ENCODE measurements around the gene PF4V1.

Gene PF4V1

GRCh38 chr4:73847526-73848182 lies 5.4 kb upstream of the PF4V1 start:
- peak; percentile 60 for DNase-seq

GRCh38 chr4:73848183-73848777 lies 4.8 kb upstream of the PF4V1 start:
- no peak for DNase-seq

GRCh38 chr4:73850261-73850970 lies 2.7 kb upstream of the PF4V1 start:
- DNase-seq = no peak

DNA sequence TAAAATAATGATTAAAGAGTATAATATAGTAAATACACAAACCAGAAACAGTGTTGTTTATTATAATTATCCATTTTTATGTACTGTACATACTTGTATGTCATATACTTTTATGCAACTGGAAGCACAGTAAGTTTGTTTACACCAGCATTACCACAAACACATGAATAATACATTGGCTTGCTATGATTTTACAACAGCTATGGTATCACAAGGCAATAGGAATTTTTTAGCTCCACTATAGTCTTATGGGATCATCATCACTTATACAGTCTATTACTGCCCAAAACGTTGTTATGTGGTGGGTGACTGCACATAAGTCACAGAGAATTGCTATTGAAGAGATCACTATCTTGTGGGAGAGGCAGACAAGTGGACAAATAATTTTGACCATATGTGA lies 1.8 kb upstream of the PF4V1 start:
- no peak for DNase-seq

DNA sequence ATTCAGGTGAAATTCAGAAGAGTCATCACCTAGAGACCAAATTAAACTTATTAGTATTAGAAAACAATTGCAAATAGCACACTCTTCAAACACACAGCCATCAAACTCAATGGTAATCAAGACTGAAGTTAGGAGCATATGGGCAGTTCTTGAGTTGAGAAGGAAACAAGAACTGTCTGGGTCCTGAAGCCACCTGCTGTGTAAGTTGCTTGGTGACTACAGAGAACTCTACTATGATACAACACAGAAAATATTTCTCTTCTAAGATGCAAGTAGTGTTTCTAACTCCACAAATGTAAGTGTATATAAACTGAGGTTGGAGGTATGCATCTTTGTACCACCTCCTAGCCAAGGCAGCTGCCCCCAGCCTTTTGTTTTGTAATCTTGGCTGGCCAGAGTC lies 325 bp upstream of the PF4V1 start:
- no peak for DNase-seq

DNA sequence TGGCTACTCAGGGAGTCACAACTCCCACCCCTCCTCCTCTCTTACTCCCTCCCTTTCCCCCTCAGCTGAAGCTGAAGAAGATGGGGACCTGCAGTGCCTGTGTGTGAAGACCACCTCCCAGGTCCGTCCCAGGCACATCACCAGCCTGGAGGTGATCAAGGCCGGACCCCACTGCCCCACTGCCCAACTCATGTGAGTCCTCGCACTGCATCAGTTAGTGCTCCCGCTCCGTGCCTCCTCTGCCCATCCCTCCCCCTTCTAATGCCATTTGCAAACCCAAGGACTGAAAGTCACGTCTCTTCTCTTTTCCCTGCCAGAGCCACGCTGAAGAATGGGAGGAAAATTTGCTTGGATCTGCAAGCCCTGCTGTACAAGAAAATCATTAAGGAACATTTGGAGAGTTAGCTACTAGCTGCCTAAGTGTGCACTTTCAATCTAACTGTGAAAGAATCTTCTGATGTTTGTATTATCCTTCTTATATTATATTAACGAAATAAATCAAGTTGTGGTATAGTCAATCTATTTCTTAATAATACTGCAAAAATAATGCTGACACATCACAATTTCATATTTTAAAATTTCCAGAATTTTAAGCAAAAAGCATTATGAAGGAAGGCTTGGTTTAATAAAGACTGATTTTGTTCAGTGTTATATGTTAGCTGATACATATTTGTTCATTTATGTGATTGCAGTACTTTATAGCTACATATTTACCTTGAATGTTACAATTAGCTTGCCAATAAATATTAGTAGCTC lies 800 bp downstream of the PF4V1 start:
- no peak for DNase-seq

DNA sequence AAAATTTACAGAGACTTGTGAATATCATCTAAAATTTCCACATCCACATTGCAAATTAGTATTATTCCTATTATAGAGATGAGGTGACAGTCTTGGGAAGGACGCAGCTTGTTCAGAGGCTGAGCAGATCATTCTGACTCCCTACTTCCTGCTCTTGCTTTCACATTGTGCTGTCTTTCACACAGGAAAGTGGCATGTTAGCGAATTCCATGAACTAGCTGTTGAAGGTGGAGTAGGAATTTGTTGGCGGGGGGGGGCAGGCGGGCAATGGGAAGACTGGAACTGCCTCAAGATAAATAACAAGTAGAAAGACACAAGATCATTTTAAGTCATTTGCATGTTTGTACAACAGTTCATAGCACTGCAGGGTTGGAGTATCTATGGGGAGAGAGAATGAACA lies 2.3 kb downstream of the PF4V1 start:
- DNase-seq = no peak

DNA sequence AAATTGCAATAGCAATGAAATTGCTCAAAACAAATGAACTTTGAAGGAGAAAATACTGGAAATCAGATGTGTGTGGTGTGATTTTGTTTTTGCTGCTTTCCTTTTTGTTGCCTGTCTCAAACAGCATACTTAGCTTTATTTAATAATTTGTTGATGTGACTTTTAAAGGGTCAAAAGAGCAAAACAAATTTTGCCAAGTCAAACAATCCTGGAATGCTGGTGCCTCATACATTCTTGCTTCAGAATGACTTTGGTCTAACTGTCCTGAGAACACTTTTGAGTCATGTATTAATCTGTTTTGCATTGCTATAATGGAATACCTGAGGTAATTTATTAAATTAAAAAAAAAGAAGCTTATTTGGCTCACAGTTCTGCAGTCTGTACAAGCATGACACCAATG lies 3.4 kb downstream of the PF4V1 start:
- DNase-seq = no peak

DNA sequence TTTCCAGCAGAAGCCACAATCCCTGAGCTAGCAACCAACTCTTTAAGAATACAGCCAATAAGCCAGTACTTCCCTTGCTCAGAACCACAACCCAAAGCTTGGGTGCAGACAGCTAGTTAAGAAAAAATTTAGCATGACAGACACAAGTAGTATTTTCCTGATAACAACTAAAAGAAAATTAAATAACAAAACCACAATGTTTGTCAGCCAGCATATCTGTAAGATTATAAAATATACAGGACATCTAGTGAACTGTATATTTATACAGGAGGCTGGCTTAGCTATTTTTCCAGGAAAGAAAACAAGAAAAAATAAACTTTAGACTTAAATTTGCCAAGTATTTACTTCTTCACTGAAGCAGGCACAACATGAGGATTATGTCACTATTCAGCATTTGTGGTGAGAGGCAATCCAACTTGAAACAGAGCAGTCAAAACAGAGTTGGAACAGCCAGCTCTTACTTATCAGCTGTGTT lies 6.6 kb downstream of the PF4V1 start:
- no peak for DNase-seq

- DNase-seq = no peak
Observed at GRCh38 chr4:73860181-73860580, 7.1 kb downstream of the PF4V1 start.

DNA sequence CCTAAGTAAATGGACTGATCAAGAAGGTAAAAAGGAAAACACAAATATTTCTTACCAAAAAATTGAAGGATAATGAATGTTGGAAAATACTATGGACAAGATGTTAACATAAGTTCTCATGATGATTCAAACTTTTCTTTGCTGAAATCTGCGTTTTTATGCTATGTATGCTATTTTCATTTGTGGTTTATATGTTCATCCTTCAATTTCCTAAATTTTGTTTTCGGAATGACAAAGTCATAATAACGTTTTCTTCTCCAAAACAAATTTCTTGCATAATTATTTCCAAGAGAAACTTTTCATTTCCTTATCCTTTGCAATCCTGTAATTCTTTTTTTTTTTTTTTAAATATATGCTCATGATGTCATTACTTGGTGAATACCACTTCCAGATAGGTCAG lies 7.8 kb downstream of the PF4V1 start:
- DNase-seq = peak; percentile 82

- no peak for DNase-seq
Observed at GRCh38 chr4:73862322-73862721, 9.2 kb downstream of the PF4V1 start.

DNA sequence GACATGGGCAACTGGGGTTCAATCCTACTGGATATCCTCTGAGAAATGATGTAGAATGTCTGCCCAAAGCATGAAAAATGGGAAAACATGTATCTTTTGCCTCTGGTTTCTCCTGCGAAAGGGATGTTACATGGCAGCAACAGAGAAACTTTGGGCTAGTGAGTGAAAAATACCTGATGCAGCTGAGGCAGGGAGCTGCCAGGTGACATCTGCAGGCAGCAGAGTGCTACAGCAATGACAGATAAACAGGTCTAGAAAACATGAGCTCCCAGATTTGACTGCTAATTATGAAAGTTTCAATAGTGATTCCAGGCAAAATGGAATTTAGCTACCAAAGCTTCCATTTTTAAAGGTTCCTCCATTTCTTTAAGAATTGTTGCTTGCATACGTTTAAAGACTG lies 11.3 kb downstream of the PF4V1 start:
- no peak for DNase-seq

GRCh38 chr4:73864961-73865360 lies 11.9 kb downstream of the PF4V1 start:
- no peak for DNase-seq

DNA sequence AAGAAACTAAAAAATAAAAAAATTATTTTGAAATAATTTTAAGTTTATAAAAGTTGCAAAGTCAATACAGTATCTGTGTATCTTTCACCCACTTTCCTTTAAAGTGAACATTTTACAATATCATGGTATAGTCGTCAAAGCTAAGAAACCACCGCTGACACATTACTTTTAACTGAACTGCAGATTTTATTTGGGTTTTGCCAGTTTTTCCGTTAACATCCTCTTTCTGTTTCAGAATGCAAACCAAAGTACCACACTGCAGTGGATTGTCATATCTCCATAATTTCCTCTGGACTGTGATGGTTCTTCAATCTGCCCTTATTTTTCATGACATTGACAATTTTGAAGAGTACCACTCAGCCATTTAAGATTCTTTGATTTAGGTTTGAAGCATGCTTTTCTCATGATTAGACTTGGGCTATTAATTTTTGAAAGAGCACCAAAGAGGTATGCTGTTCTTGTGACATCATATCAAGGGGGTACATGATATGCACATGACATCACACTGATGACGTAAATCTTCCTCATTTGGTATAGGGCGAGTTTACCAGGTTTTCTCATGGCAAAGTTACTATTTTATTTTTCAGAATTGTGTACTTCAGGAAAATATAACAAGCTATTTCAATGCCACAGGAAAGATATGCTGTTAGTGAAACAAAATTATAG lies 12.5 kb downstream of the PF4V1 start:
- peak; percentile 63 for DNase-seq

- no peak for DNase-seq
Observed at GRCh38 chr4:73866246-73866645, 13.2 kb downstream of the PF4V1 start.

- DNase-seq = no peak
Observed at GRCh38 chr4:73867783-73868182, 14.7 kb downstream of the PF4V1 start.

DNA sequence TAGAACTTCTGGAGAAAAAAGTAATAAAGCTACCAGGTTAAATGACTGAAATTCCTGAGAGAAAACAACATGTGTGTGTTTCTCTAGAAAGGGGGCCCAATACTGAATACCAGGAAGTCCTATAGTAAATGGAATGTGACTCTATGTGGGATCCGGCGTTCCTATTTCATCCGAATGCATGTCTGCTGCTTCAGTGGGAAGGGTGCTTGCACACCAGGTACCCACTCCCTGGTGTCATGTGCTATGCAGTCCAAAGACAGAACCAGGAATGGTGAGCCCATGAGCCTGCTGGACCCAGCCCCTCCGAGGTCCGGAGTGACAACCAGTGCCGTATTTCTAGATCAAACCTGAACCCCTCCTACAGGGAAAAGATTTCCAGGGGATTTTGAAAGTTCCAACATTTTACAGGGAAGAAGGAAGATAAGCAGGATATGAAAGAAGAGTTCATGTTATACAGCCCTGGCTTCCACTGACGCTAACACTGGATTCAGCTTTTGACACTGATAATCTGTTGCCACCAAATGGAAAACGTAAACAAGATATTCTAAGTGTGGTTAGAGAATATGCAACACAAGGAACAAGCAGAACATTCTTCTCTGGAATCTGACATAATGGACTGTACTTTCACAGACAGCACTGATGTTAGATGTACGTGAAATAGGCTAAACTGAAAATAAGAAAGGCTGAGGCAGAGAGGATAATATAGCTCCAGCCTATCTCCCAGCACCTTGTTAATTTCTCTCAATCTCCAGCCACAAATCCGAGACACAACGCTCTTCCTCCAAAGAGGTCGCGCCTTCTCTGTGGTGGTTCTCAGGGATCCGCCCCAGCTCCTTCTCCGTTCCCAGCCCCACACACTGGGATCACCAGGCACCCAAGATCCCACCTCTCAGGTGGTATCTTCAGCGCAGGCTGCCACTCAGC lies 15.4 kb downstream of the PF4V1 start:
- DNase-seq = no peak

DNA sequence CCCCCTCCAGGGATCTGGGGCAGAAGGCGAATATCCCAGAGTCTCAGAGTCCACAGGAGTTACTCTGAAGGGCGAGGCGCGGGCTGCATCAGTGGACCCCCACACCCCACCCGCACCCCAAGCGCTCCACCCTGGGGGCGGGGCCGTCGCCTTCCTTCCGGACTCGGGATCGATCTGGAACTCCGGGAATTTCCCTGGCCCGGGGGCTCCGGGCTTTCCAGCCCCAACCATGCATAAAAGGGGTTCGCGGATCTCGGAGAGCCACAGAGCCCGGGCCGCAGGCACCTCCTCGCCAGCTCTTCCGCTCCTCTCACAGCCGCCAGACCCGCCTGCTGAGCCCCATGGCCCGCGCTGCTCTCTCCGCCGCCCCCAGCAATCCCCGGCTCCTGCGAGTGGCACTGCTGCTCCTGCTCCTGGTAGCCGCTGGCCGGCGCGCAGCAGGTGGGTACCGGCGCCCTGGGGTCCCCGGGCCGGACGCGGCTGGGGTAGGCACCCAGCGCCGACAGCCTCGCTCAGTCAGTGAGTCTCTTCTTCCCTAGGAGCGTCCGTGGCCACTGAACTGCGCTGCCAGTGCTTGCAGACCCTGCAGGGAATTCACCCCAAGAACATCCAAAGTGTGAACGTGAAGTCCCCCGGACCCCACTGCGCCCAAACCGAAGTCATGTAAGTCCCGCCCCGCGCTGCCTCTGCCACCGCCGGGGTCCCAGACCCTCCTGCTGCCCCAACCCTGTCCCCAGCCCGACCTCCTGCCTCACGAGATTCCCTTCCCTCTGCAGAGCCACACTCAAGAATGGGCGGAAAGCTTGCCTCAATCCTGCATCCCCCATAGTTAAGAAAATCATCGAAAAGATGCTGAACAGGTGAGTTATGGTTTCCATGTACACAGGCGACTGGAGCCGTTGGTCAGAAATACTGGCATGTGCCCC lies 16.3 kb downstream of the PF4V1 start, which contains the start of gene CXCL1:
CXCL1 (plus strand) TSS at position 264 of the 926 bp plus-strand sequence; CDS start at position 342, 78 bp downstream.
- DNase-seq = peak; percentile 56

- DNase-seq = peak; percentile 48
Observed at GRCh38 chr4:73870260-73870659, 17.2 kb downstream of the PF4V1 start.
